B cell (primary cell): ENCODE results near the gene C7orf33. TPM values are rescaled to one million over a fixed set of nuclear protein-coding genes. Genes with fewer than 3 reads are reported as not detected.

Source experiments
- ATAC-seq: fragments of 200-7000 bp; cut with Tn5 transposase; one replicate; pipeline ENCODE4 v1.10.0; 2021; ENCODE audit warnings: low read depth, mild to moderate bottlenecking, moderate number of reproducible peaks, moderate library complexity
- CTCF ChIA-PET: fragments of 350-600 bp; sonication (Branson Sonifier 250); formaldehyde crosslinking; loops from one replicate; lab custom pipeline; 2021; ENCODE audit warnings: antibody characterized with exemption, inconsistent platforms; lab: Charles Lee
- POLR2A ChIA-PET: fragments of 350-600 bp; sonication (Branson Sonifier 250); formaldehyde crosslinking; loops from one replicate; lab custom pipeline; 2021; ENCODE audit warnings: antibody characterized with exemption; lab: Charles Lee
- DNase-seq: peaks from one replicate; pipeline ENCODE4 v3.0.0; 2013
- H2AFZ ChIP-seq: 2 replicates; pipeline ENCODE4 v1.6.1; 2012; ENCODE audit warnings: mild to moderate bottlenecking, low read depth, low read length; ENCODE audit not compliant: insufficient read depth, poor library complexity, severe bottlenecking
- H3K27ac ChIP-seq, 2 donors: 1 replicate in 1 of 2; 2 replicates in 1 of 2; pipeline ENCODE4 v1.5.1; 2012 to 2013; ENCODE audit warnings: low read length in 2 of 2, mild to moderate bottlenecking in 2 of 2, moderate library complexity in 1 of 2
- H3K27me3 ChIP-seq, 4 experiments: fragments of 200-600 bp in 1 of 4; sonication (generic) in 1 of 4; replicated peaks in 1 of 4; 1 replicate in 2 of 4; 2 replicates in 2 of 4; pipeline versions ENCODE4 v1.6.1 to v1.7.0; 2013 to 2016; ENCODE audit warnings: low read length in 3 of 4, mild to moderate bottlenecking in 2 of 4, mixed read lengths in 1 of 4, moderate library complexity in 1 of 4; ENCODE audit not compliant: insufficient read depth in 4 of 4, control insufficient read depth in 3 of 4; ENCODE audit errors: control extremely low read depth in 1 of 4
- H3K36me3 ChIP-seq, 2 experiments: replicated peaks in 1 of 2; 1 replicate in 1 of 2; 2 replicates in 1 of 2; pipeline versions ENCODE4 v1.6.1 to v1.7.1; 2013; ENCODE audit warnings: low read length in 1 of 2; ENCODE audit not compliant: insufficient read depth in 2 of 2, control insufficient read depth in 1 of 2; ENCODE audit errors: control extremely low read depth in 1 of 2, extremely low read depth in 1 of 2
- H3K4me1 ChIP-seq, 2 donors: fragments of 200-600 bp in 1 of 2; sonication (generic) in 1 of 2; 1 replicate in 1 of 2; 2 replicates in 1 of 2; pipeline versions ENCODE4 v1.5.1 to v1.6.1; 2013 to 2017; ENCODE audit warnings: low read length in 2 of 2; ENCODE audit not compliant: control insufficient read depth in 2 of 2, insufficient read depth in 2 of 2
- H3K4me2 ChIP-seq: replicated peaks from 2 replicates; pipeline ENCODE3; 2012; ENCODE audit warnings: mild to moderate bottlenecking, low read depth, low read length; ENCODE audit not compliant: poor library complexity, severe bottlenecking
- H3K4me3 ChIP-seq, 5 experiments: fragments of 200-600 bp in 1 of 5; sonication (generic) in 1 of 5; 1 replicate in 3 of 5; 2 replicates in 2 of 5; pipeline versions ENCODE4 v1.5.1 to v1.7.0; 2011 to 2016; ENCODE audit warnings: low read length in 4 of 5, mild to moderate bottlenecking in 4 of 5, low read depth in 2 of 5, control low read depth in 1 of 5, moderate library complexity in 1 of 5; ENCODE audit not compliant: insufficient read depth in 1 of 5; ENCODE audit errors: control extremely low read depth in 1 of 5, extremely low read depth in 1 of 5
- H3K79me2 ChIP-seq: fragments of 200-600 bp; sonication (generic); one replicate; pipeline ENCODE4 v1.6.0; 2016; ENCODE audit warnings: low read length; ENCODE audit not compliant: control insufficient read depth, insufficient read depth
- H3K9ac ChIP-seq: fragments of 200-600 bp; sonication (generic); 2 replicates; pipeline ENCODE4 v1.6.1; 2017; ENCODE audit warnings: mild to moderate bottlenecking, low read length, moderate library complexity
- H3K9me3 ChIP-seq, 3 donors: one replicate each; pipeline versions ENCODE4 v1.6.1 to v1.7.1; 2013; ENCODE audit warnings: low read length in 2 of 3; ENCODE audit not compliant: control insufficient read depth in 2 of 3, insufficient read depth in 1 of 3; ENCODE audit errors: control extremely low read depth in 1 of 3
- H4K20me1 ChIP-seq: 2 replicates; pipeline ENCODE4 v1.6.0; 2012; ENCODE audit warnings: mild to moderate bottlenecking, low read length; ENCODE audit not compliant: insufficient read depth, control insufficient read depth, poor library complexity, severe bottlenecking
- H3K27ac Mint-ChIP-seq: one replicate; pipeline ENCODE4 v1.8.0; 2021; ENCODE audit warnings: mixed read lengths
- H3K27me3 Mint-ChIP-seq: one replicate; pipeline ENCODE4 v1.8.0; 2021; ENCODE audit warnings: mixed read lengths
- H3K4me1 Mint-ChIP-seq: one replicate; pipeline ENCODE4 v1.8.0; 2021; ENCODE audit warnings: mixed read lengths
- H3K4me3 Mint-ChIP-seq: one replicate; pipeline ENCODE4 v1.8.0; 2021; ENCODE audit warnings: mixed read lengths
- H3K9me3 Mint-ChIP-seq: one replicate; pipeline ENCODE4 v1.8.0; 2022; ENCODE audit warnings: mixed read lengths; ENCODE audit not compliant: insufficient read depth
- EZH2 ChIP-seq: IDR thresholded peaks from 2 replicates; pipeline ENCODE4 v1.6.1; 2012; ENCODE audit warnings: borderline replicate concordance, low read depth, mild to moderate bottlenecking, moderate library complexity, low read length; ENCODE audit not compliant: insufficient read depth, poor library complexity, severe bottlenecking
- WGBS: methylation state at CpG from one replicate; pipeline ENCODE4 v1.1.5; 2013; ENCODE audit warnings: missing lambda C conversion rate; ENCODE audit not compliant: insufficient coverage; 5-methylcytosine and 5-hydroxymethylcytosine counted together
- intact Hi-C: fragments of 100-400 bp; cut with micrococcal nuclease; formaldehyde crosslinking; loops from one replicate; pipeline ENCODE4 v1.10.0; 2022
- polyA plus RNA-seq: library from polyadenylated mRNA; depleted of rRNA; stranded (reverse); fragments of >200 nt; gene quantifications from 2 replicates; pipeline ENCODE4 v1.2.3, GENCODE V29; 2012
- total RNA-seq, 2 donors: library from RNA; stranded (reverse); fragments of 120-200 nt in 1 of 2; gene quantifications; 1 replicate in 1 of 2; 2 replicates in 1 of 2; pipeline versions ENCODE4 v1.2.3 to v1.2.4, GENCODE V29; 2013 to 2022
- TF ChIP-seq, protein P1 (sequence below): fragments of 200-600 bp; IDR thresholded peaks from one replicate; pipeline ENCODE4 v1.8.0; 2022; ENCODE audit warnings: antibody characterized with exemption, mild to moderate bottlenecking

C7orf33 gene
- total and polyA plus RNA-seq, 2 donors (not counting 1 experiment from before 2014, with no cell fraction given) = not detected

DNA sequence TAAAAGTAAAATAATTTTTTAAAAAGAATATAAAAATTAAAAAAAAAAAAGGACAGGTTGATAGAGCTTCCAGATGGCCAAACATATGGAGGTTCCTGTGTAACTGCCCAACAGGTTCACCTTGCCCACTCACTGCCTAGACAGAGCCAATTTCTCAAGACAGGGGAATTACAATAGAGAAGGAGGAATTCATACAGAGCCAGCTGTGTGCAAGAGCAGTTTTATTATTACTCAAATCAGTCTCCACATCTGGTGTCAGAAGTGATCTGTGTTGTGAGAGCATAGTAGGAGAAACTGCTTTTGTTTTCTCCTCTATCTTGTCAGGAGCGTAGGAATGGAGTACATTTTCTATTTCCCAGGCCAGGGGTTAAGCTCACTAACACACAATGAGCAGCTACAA, 31.0 kb downstream of the C7orf33 start:
- POLR2A ChIA-PET = no interaction called here
- no peaks in the 10 kb centered on the region for H4K20me1 ChIP-seq
- H2AFZ ChIP-seq = no peak overlapping the region
- intact Hi-C loops = no loop called here
- Mint-ChIP-seq H3K4me1 (no peaks in the 10 kb centered on the region), H3K4me3 (no peak overlapping the region), H3K27ac (no peak overlapping the region), H3K27me3 (peaks cover 29% of the 10 kb centered on the region), H3K9me3 (peaks cover 3% of the 10 kb centered on the region)
- H3K36me3 ChIP-seq = no peaks in the 10 kb centered on the region
- peaks cover 0 to 9% (median 3%) of the 10 kb centered on the region in 4 experiments for H3K27me3 ChIP-seq
- H3K79me2 ChIP-seq = no peaks in the 10 kb centered on the region
- H3K4me3 ChIP-seq = no peak overlapping the region
- TF ChIP-seq EZH2 = no peak
- TF ChIP-seq, protein P1, sequence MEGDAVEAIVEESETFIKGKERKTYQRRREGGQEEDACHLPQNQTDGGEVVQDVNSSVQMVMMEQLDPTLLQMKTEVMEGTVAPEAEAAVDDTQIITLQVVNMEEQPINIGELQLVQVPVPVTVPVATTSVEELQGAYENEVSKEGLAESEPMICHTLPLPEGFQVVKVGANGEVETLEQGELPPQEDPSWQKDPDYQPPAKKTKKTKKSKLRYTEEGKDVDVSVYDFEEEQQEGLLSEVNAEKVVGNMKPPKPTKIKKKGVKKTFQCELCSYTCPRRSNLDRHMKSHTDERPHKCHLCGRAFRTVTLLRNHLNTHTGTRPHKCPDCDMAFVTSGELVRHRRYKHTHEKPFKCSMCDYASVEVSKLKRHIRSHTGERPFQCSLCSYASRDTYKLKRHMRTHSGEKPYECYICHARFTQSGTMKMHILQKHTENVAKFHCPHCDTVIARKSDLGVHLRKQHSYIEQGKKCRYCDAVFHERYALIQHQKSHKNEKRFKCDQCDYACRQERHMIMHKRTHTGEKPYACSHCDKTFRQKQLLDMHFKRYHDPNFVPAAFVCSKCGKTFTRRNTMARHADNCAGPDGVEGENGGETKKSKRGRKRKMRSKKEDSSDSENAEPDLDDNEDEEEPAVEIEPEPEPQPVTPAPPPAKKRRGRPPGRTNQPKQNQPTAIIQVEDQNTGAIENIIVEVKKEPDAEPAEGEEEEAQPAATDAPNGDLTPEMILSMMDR = no peak
- H3K4me2 ChIP-seq = no peak overlapping the region
- H3K27ac ChIP-seq = no peak overlapping the region
- ATAC-seq (no peak), DNase-seq (no peak)
- H3K9me3 ChIP-seq = peaks cover 0 to 9% (median 2%) of the 10 kb centered on the region in 3 donors
- H3K4me1 ChIP-seq = no peaks in the 10 kb centered on the region
- no peak overlapping the region for H3K9ac ChIP-seq
- CTCF ChIA-PET = no interaction called here
- no CpG with 5 or more reads among the region's 1 CpG for WGBS

DNA sequence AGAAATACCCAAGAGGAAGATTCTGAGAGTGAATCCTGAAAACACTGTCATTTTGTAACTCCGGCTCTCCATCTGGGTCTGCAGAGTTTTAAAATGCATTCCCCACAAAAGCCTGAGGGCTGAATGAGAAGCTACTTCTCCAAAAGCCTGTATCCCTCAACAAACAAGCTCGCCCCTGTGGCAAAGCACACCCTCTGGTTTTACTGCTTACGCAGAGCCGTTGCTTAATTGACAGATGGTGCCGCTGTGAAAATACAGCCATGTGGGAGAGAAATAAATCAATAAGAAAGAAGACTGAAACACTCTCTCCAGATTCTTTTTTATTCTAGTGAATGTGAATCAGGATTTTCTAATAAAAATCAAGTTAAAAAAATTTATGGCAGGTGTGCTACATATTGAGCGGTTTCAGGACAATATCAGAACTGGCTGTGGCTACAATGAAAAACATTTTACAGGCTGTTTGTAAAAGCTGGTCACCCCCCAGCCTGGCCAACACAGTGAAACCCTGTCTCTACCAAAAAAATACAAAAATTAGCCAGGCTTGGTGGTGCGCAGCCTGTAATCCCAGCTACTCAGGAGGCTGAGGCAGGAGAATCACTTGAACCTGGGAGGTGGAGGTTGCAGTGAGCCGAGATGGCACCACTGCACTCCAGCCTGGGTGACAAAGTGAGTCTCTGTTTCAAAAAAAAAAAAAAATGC, 32.5 kb downstream of the C7orf33 start:
- Histone ChIP-seq H3K4me1 (no peaks in the 10 kb centered on the region), H3K27me3 (peaks cover 0 to 3% (median 0%) of the 10 kb centered on the region in 4 experiments), H3K4me3 (no peak overlapping the region), H3K9ac (no peak overlapping the region), H3K27ac (no peak overlapping the region), H3K36me3 (no peaks in the 10 kb centered on the region), H3K4me2 (no peak overlapping the region), H3K79me2 (no peaks in the 10 kb centered on the region), H4K20me1 (no peaks in the 10 kb centered on the region), H2AFZ (no peak overlapping the region), H3K9me3 (no peaks in the 10 kb centered on the region)
- DNase-seq (no peak), ATAC-seq (no peak)
- H3K27me3 Mint-ChIP-seq = peaks cover 24% of the 10 kb centered on the region
- CTCF ChIA-PET = no interaction called here
- peaks cover 2% of the 10 kb centered on the region for H3K9me3 Mint-ChIP-seq
- H3K4me3 Mint-ChIP-seq = no peak overlapping the region
- peaks cover 1% of the 10 kb centered on the region for H3K4me1 Mint-ChIP-seq
- TF ChIP-seq EZH2 = no peak
- TF ChIP-seq, protein P1 = no peak
- POLR2A ChIA-PET = no interaction called here
- intact Hi-C loops = no loop called here
- 91% methylated on average over 3 of the region's 8 CpGs for WGBS
- H3K27ac Mint-ChIP-seq = no peak overlapping the region
